Heart left ventricle (tissue), 16 donors: Measurements from ENCODE around the gene MAP3K3. TPM values are rescaled to one million over a fixed set of nuclear protein-coding genes. Genes with fewer than 3 reads are reported as not detected.

ENCODE experiments used
- ATAC-seq, 4 donors: fragments of 200-7000 bp; cut with Tn5 transposase; one replicate each; pipeline ENCODE4 v1.9.1; 2020 to 2022; ENCODE audit warnings: moderate library complexity in 4 of 4, mild to moderate bottlenecking in 3 of 4, moderate number of reproducible peaks in 1 of 4
- DNase-seq, 5 donors: peaks; one replicate each; pipeline ENCODE4 v3.0.0-alpha.2; 2020
- H3K27ac ChIP-seq, 12 donors: fragments of 200-600 bp; sonication (generic) in 4 of 12; one replicate each; pipeline versions ENCODE4 v1.5.0 to v1.8.0; 2016 to 2022; ENCODE audit warnings: mild to moderate bottlenecking in 2 of 12
- H3K27me3 ChIP-seq, 9 donors: fragments of 200-600 bp; sonication (generic) in 2 of 9; one replicate each; pipeline versions ENCODE4 v1.5.1 to v1.8.0; 2016 to 2022; ENCODE audit warnings: mild to moderate bottlenecking in 3 of 9
- H3K36me3 ChIP-seq, 9 donors: fragments of 200-600 bp; sonication (generic) in 2 of 9; one replicate each; pipeline versions ENCODE4 v1.5.0 to v1.8.0; 2018 to 2022; ENCODE audit warnings: mild to moderate bottlenecking in 2 of 9
- H3K4me1 ChIP-seq, 12 donors: fragments of 200-600 bp; sonication (generic) in 4 of 12; one replicate each; pipeline versions ENCODE4 v1.5.0 to v1.8.0; 2016 to 2022; ENCODE audit warnings: mild to moderate bottlenecking in 3 of 12
- H3K4me3 ChIP-seq, 12 donors: fragments of 200-600 bp; sonication (generic) in 4 of 12; one replicate each; pipeline versions ENCODE4 v1.5.0 to v1.8.0; 2017 to 2022; ENCODE audit warnings: mild to moderate bottlenecking in 9 of 12, moderate library complexity in 4 of 12
- H3K9me3 ChIP-seq, 12 donors: fragments of 200-600 bp; sonication (generic) in 4 of 12; one replicate each; pipeline versions ENCODE4 v1.5.0 to v1.8.0; 2016 to 2022; ENCODE audit warnings: mild to moderate bottlenecking in 1 of 12
- POLR2A ChIP-seq, 2 donors: fragments of 450-650 bp; IDR thresholded peaks; one replicate each; pipeline ENCODE4 v1.6.1; 2017; ENCODE audit warnings: antibody characterized with exemption in 2 of 2, mild to moderate bottlenecking in 2 of 2, moderate library complexity in 2 of 2
- WGBS, 4 donors: extraction: QIAGEN DNeasy Blood & Tissue Kit in 2 of 4; methylation state at CpG; one replicate each; pipeline versions ENCODE4 v1.1.5 to v1.1.7; 2013 to 2018; 5-methylcytosine and 5-hydroxymethylcytosine counted together
- intact Hi-C, 10 donors: fragments of 100-400 bp; cut with DNase I; formaldehyde crosslinking; loops; one replicate each; pipeline versions ENCODE4 v1.11.1 to v1.14.2; 2022
- polyA plus RNA-seq, 2 donors: library from polyadenylated mRNA; stranded (reverse); fragments of 200-250 nt; gene quantifications; one replicate each; pipeline ENCODE4 v1.2.3, GENCODE V29; 2013
- total RNA-seq, 9 donors: library from RNA; depleted of rRNA in 2 of 9; stranded (reverse); fragments of >200 nt in 2 of 9; fragmentation: NEBNext Ultra II Directional in 3 of 9; extraction: Animal tissue kit (Norgen Biotek cat#: 25700) in 3 of 9; gene quantifications; one replicate each; pipeline versions ENCODE4 v1.1.0 to v1.2.4, GENCODE V29; 2016 to 2023
- TF ChIP-seq, protein P1 (sequence below), 12 donors: fragments of 200-600 bp; sonication (generic) in 4 of 12; IDR thresholded peaks; one replicate each; pipeline versions ENCODE4 v1.5.0 to v1.8.0; 2018 to 2022; ENCODE audit warnings: antibody characterized with exemption in 12 of 12, mild to moderate bottlenecking in 5 of 12
- donor health status: ischemic (EF 13 %, LVEDD 7.1; RV severe dilation, severe dysfunction).
- donor health status: healthy with polysubstance abuse.
- donor health status: DM: no; HTN: yes; CAD: no.
- donor health status: DM: no; HTN: no; CAD: no.
- donor health status: ischemic (EF 25% LVEDD 6.9; RV normal size, moderate dysfunction).
- donor health status: ischemic (EF 25% LVEDD 5.7; RV mildly dilated, moderate dysfunction).
- donor health status: healthy.
- donor health status: DM: yes; HTN: yes; CAD: no.
- donor health status: ischemic (EF 35%, LVEDD 5.7; RV mildly dilated, moderate dysfunction).
- donor health status: nonischemic (EF 11% LVEDD 7.7; RV severe dilation, severe dysfunction).
- donor health status: DM: yes; HTN: yes; CAD: no.
- donor health status: PGD.
- donor health status: ischemic (EF 29% LVEDD 5.4; RV normal size, mild dysfunction).
- donor health status: nonischemic (EF 23%, LVEDD 6.1; RV moderate dilation, normal function).

MAP3K3 gene
- total and polyA plus RNA-seq, 11 donors: 20.5 to 102 (median 58.0) TPM

DNA sequence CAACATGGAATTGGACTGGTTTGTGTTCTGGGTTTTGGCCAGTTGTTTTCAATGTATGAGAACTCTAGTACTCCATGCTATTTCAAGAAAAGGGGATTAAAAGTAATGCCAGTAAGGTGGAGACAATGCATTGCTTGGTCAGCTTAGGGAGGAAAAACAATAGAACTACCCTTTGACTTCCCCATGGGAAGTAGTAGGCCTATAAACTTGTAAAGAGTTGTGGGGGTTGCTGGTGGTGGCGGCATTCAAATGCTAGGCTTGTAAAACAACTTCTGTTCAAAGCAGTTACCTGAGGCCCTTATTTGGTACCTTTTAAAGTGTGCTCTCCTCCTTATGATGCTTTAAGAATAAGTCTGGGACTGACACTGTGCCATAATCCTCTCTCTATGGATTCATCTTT, 9.4 kb downstream of the MAP3K3 start:
- Histone ChIP-seq H3K9me3 (no peaks in the 10 kb centered on the region), H3K27ac (peak overlapping the region in 3 of 12 donors; percentile 62 to 93 (median 75)), H3K36me3 (peaks cover 0 to 59% (median 45%) of the 10 kb centered on the region in 9 donors), H3K4me3 (no peak overlapping the region), H3K4me1 (peaks cover 10 to 98% (median 70%) of the 10 kb centered on the region in 12 donors), H3K27me3 (no peaks in the 10 kb centered on the region)
- WGBS, 4 donors: 82 to 96% (median 90%) methylated on average over 1 of the region's 1 CpG
- ATAC-seq (no peak), DNase-seq (no peak)
- TF ChIP-seq, protein P1, sequence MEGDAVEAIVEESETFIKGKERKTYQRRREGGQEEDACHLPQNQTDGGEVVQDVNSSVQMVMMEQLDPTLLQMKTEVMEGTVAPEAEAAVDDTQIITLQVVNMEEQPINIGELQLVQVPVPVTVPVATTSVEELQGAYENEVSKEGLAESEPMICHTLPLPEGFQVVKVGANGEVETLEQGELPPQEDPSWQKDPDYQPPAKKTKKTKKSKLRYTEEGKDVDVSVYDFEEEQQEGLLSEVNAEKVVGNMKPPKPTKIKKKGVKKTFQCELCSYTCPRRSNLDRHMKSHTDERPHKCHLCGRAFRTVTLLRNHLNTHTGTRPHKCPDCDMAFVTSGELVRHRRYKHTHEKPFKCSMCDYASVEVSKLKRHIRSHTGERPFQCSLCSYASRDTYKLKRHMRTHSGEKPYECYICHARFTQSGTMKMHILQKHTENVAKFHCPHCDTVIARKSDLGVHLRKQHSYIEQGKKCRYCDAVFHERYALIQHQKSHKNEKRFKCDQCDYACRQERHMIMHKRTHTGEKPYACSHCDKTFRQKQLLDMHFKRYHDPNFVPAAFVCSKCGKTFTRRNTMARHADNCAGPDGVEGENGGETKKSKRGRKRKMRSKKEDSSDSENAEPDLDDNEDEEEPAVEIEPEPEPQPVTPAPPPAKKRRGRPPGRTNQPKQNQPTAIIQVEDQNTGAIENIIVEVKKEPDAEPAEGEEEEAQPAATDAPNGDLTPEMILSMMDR (IDR thresholded peaks at IDR 0.05): no peak
- TF ChIP-seq POLR2A (IDR thresholded peaks at IDR 0.05): no peak
- intact Hi-C loops: loop anchor here in 1 of 10 donors (10.0 kb wide), 1 partner anchor 63 kb away; no protein-coding TSS in a partner anchor

DNA sequence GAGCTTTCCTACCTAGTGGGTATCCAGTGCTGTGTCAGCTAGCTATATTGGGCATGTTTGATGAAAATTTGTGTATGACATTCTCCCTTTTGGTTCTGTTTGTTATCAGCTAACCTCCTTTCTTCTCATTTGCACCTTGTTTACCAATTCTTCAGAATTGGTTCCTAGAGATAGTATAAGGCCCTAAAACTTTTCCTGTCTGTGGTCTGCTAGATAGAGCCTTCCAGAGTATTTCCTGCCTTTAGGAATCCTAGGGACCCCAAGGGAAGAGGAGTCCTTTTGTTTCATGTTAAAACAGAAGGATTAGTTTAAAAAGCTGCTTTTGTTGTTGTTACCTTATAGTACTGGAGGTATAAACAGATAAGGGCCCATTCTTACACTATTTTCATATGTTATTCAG, 11.5 kb downstream of the MAP3K3 start:
- no peaks in the 10 kb centered on the region for H3K9me3 ChIP-seq
- H3K4me3 ChIP-seq: no peak overlapping the region
- no peaks in the 10 kb centered on the region for H3K27me3 ChIP-seq
- no peak for ATAC-seq
- intact Hi-C loops: loop anchor here in 1 of 10 donors (10.0 kb wide), 1 partner anchor 61 kb away; no protein-coding TSS in a partner anchor
- peaks cover 8 to 79% (median 57%) of the 10 kb centered on the region in 12 donors for H3K4me1 ChIP-seq
- H3K36me3 ChIP-seq: peaks cover 0 to 74% (median 65%) of the 10 kb centered on the region in 9 donors
- no peak for DNase-seq
- no peak for TF ChIP-seq POLR2A (IDR thresholded peaks at IDR 0.05)
- TF ChIP-seq, protein P1 (IDR thresholded peaks at IDR 0.05): no peak
- H3K27ac ChIP-seq: peak overlapping the region in 11 of 12 donors; percentile 12 to 93 (median 51)

DNA sequence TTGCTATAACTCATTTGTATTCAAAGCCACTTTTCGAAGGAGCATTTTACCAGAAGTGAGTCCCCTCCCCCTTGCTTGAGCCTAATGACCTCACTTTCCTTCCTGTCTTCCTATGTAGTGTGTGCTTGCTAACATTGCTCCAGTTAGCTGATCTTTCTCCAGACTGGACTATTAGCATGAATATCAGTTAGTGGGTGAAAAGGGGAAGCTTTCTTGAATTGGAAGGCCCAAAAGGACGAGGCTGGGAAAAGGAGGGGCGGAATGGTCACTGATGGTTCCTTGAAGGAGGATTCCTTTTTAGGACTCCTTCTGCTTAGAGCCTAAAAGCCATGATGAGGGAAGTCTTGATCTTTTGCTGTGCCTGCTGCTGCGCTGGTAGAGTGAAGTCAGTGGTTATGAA, 11.9 kb downstream of the MAP3K3 start:
- ATAC-seq (peak in 3 of 4 donors; percentile 32 to 74 (median 60)), DNase-seq (peak in 1 of 5 donors; percentile 16)
- peaks cover 0 to 73% (median 69%) of the 10 kb centered on the region in 9 donors for H3K36me3 ChIP-seq
- H3K9me3 ChIP-seq: no peaks in the 10 kb centered on the region
- H3K4me1 ChIP-seq: peaks cover 7 to 79% (median 55%) of the 10 kb centered on the region in 12 donors
- no peak overlapping the region for H3K4me3 ChIP-seq
- intact Hi-C loops: loop anchor here in 1 of 10 donors (10.0 kb wide), 1 partner anchor 61 kb away; no protein-coding TSS in a partner anchor
- H3K27me3 ChIP-seq: no peaks in the 10 kb centered on the region
- no peak for TF ChIP-seq POLR2A (IDR thresholded peaks at IDR 0.05)
- TF ChIP-seq, protein P1 (IDR thresholded peaks at IDR 0.05): no peak
- WGBS, 4 donors: 52 to 64% (median 56%) methylated on average over 4 of the region's 4 CpGs
- H3K27ac ChIP-seq: peak overlapping the region in 11 of 12 donors; percentile 12 to 93 (median 51)

DNA sequence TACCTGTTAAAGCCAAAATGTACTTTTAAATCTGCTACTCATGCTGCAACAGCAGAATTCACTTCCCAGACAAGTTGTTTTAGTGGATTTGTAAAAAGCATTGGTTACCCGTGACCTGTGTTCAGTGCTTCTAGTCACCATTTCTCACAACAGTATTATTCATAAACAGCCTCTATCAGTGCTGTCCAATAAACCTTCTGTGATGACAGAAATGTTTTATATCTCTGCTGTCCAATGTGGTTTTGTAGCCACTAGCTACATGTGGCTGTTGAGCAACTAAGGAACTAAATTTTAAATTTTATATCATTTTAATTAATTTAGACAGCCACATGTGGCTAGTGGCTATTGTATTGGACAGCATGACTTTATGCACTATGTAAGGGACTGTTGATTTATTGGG, 12.6 kb downstream of the MAP3K3 start:
- H3K27me3 ChIP-seq: no peaks in the 10 kb centered on the region
- H3K4me3 ChIP-seq: no peak overlapping the region
- intact Hi-C loops: loop anchor here in 1 of 10 donors (10.0 kb wide), 1 partner anchor 60 kb away; no protein-coding TSS in a partner anchor
- H3K27ac ChIP-seq: peak overlapping the region in 8 of 12 donors; percentile 39 to 93 (median 58)
- TF ChIP-seq POLR2A (IDR thresholded peaks at IDR 0.05): no peak
- TF ChIP-seq, protein P1 (IDR thresholded peaks at IDR 0.05): no peak
- H3K4me1 ChIP-seq: peaks cover 7 to 77% (median 50%) of the 10 kb centered on the region in 12 donors
- no peak for DNase-seq
- ATAC-seq: no peak
- no peaks in the 10 kb centered on the region for H3K9me3 ChIP-seq
- WGBS, 4 donors: 74 to 91% (median 85%) methylated on average over 1 of the region's 1 CpG
- peaks cover 0 to 74% (median 67%) of the 10 kb centered on the region in 9 donors for H3K36me3 ChIP-seq
